Glutamatergic neuron (in vitro differentiated cells): ENCODE results near the gene LPCAT3. TPM values are rescaled to one million over a fixed set of nuclear protein-coding genes. Genes with fewer than 3 reads are reported as not detected.
A peak's percentile ranks its signal among the peaks of the same experiment; 100 is the strongest.

ENCODE experiments used
- DNase-seq: peaks from one replicate; pipeline ENCODE4 v3.0.0; 2022
- H3K27ac Mint-ChIP-seq: one replicate; pipeline ENCODE4 v1.8.0; 2020; ENCODE audit warnings: mild to moderate bottlenecking, mixed read lengths, inconsistent platforms; ENCODE audit not compliant: unreplicated experiment
- H3K27me3 Mint-ChIP-seq: one replicate; pipeline ENCODE4 v1.8.0; 2020; ENCODE audit warnings: mild to moderate bottlenecking, moderate library complexity, mixed read lengths, inconsistent platforms; ENCODE audit not compliant: unreplicated experiment
- H3K36me3 Mint-ChIP-seq: one replicate; pipeline ENCODE4 v1.8.0; 2020; ENCODE audit warnings: mild to moderate bottlenecking, mixed read lengths, inconsistent platforms; ENCODE audit not compliant: unreplicated experiment
- H3K4me1 Mint-ChIP-seq: one replicate; pipeline ENCODE4 v1.8.0; 2020; ENCODE audit warnings: mild to moderate bottlenecking, low read depth, mixed read lengths, inconsistent platforms; ENCODE audit not compliant: unreplicated experiment
- H3K4me3 Mint-ChIP-seq: one replicate; pipeline ENCODE4 v1.8.0; 2020; ENCODE audit warnings: mild to moderate bottlenecking, mixed read lengths, inconsistent platforms; ENCODE audit not compliant: unreplicated experiment
- H3K9me3 Mint-ChIP-seq: one replicate; pipeline ENCODE4 v1.8.0; 2020; ENCODE audit warnings: mild to moderate bottlenecking, moderate library complexity, mixed read lengths, inconsistent platforms; ENCODE audit not compliant: unreplicated experiment
- CTCF ChIP-seq: fragments of 200-600 bp; sonication (generic); IDR thresholded peaks from one replicate; pipeline ENCODE4 v1.5.0; 2021; ENCODE audit not compliant: partially characterized antibody, unreplicated experiment
- total RNA-seq: library from RNA; stranded (reverse); fragmentation: NEBNext Ultra II Directional; extraction: Animal tissue kit (Norgen Biotek cat#: 25700); gene quantifications from one replicate; pipeline ENCODE4 v1.2.1, GENCODE V29; 2021; ENCODE audit not compliant: unreplicated experiment

Gene LPCAT3
- total RNA-seq, 1 donor from 2014 or later, result 53.3 TPM

- Mint-ChIP-seq H3K36me3 (no peaks in the 10 kb centered on the region), H3K4me1 (peaks cover 3% of the 10 kb centered on the region)
Observed at GRCh38 chr12:6962285-6963015, 55.8 kb downstream of the LPCAT3 start.

GRCh38 chr12:6961695-6962284 is 56.5 kb downstream of the LPCAT3 start:
- peak; percentile 71 for DNase-seq
- peaks cover 3% of the 10 kb centered on the region for H3K4me1 Mint-ChIP-seq
- H3K36me3 Mint-ChIP-seq, result no peaks in the 10 kb centered on the region

More at GRCh38 chr12:6962285-6963015, 55.8 kb downstream of the LPCAT3 start:
- TF ChIP-seq CTCF, result no peak
- H3K27me3 Mint-ChIP-seq, result peaks cover 5% of the 10 kb centered on the region
- H3K27ac Mint-ChIP-seq, result peak overlapping the region; percentile 67
- peak overlapping the region; percentile 83 for H3K4me3 Mint-ChIP-seq
- DNase-seq, result no peak
- H3K9me3 Mint-ChIP-seq, result peaks cover 7% of the 10 kb centered on the region

GRCh38 chr12:6961278-6961694 is 57.0 kb downstream of the LPCAT3 start:
- Mint-ChIP-seq H3K4me3 (no peak overlapping the region), H3K4me1 (peaks cover 3% of the 10 kb centered on the region), H3K27me3 (peaks cover 9% of the 10 kb centered on the region), H3K9me3 (peaks cover 9% of the 10 kb centered on the region), H3K27ac (no peak overlapping the region), H3K36me3 (no peaks in the 10 kb centered on the region)
- TF ChIP-seq CTCF, result no peak
- no peak for DNase-seq

More at GRCh38 chr12:6961695-6962284, 56.5 kb downstream of the LPCAT3 start:
- peak; percentile 47 for TF ChIP-seq CTCF
- Mint-ChIP-seq H3K9me3 (peaks cover 9% of the 10 kb centered on the region), H3K4me3 (peak overlapping the region; percentile 83), H3K27ac (peak overlapping the region; percentile 67), H3K27me3 (peaks cover 8% of the 10 kb centered on the region)

- Mint-ChIP-seq H3K9me3 (peaks cover 9% of the 10 kb centered on the region), H3K36me3 (no peaks in the 10 kb centered on the region), H3K27ac (no peak overlapping the region), H3K4me1 (peaks cover 3% of the 10 kb centered on the region), H3K27me3 (peaks cover 9% of the 10 kb centered on the region), H3K4me3 (no peak overlapping the region)
- no peak for DNase-seq
- no peak for TF ChIP-seq CTCF
Observed at GRCh38 chr12:6960593-6961277, 57.5 kb downstream of the LPCAT3 start.
